ENCODE results near the gene PPP1CA.

Gene PPP1CA

DNA sequence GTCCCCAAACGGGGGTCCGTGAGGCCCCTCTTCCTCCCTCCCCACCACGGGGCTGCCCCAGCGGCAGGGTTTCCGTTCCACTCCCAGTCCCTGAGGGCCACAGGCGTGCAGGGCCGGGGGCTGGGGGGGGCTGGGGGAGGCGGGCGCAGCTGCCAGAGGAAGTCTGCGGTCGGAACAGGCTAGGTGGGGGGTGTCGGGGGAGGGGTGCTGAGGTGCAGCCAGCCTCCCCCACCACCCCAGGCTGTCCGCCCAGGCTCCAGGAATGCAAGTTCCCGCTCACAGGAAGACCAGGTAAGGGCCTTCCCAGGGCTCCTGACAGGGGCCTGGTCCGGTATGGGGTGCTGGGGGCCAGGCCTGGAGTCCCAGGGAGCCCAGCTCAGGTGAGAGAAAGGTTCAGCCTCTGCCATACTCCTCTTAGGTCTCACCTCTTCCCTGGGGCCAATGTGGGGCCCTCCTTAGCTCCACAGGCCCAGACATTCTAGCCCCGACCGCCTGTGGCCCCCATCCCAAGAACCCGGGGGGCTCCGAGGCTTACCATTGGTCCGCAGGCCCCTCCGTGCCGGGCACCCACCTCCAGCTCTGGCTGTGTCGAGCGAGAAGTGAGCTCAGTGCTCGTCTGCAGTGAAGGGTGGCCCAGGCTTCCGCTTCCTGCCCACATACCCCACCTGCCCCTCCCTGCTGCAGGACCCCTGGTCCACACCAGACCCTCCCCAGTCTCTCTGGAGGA is 35.6 kb upstream of the PPP1CA start, which contains the start of gene PTPRCAP:
TSS of gene PTPRCAP (minus strand) at position 601 of the 727 bp plus-strand sequence. CDS start at position 538, 63 bp downstream.
- H3K36me3 ChIP-seq (ENCODE audit: insufficient read depth), result no peaks in the 10 kb centered on the region
- no peaks in the 10 kb centered on the region for H3K79me2 ChIP-seq (ENCODE audit: insufficient read depth, low read depth)
- TF ChIP-seq CTCF (conservative IDR thresholded peaks at IDR 0.05; ENCODE audit: low read depth, low read length), result no peak
- no peaks in the 10 kb centered on the region for H3K4me1 ChIP-seq (ENCODE audit: low read depth, poor library complexity, severe bottlenecking)
- no peak within 1 kb of the TSS for H3K27ac ChIP-seq
- H3K4me2 ChIP-seq, result no peak within 1 kb of the TSS
- H3K4me3 ChIP-seq (IDR thresholded peaks at IDR 0.05; ENCODE audit: insufficient read depth, low read depth, low read length), result no peak within 1 kb of the TSS
- no peak within 1 kb of the TSS for H3K9ac ChIP-seq
- H4K20me1 ChIP-seq (ENCODE audit: insufficient read depth), result no peaks in the 10 kb centered on the region
- H3K27me3 ChIP-seq (ENCODE audit: insufficient read depth, low read depth), result no peaks in the 10 kb centered on the region
- H2AFZ ChIP-seq (ENCODE audit: low read depth), result no peak within 1 kb of the TSS

GRCh38 chr11:67436459-67437081 is 34.9 kb upstream of the PPP1CA start:
- Histone ChIP-seq H3K27me3 (ENCODE audit: insufficient read depth, low read depth) (no peaks in the 10 kb centered on the region), H3K27ac (no peak overlapping the region), H3K4me1 (ENCODE audit: low read depth, poor library complexity, severe bottlenecking) (no peaks in the 10 kb centered on the region), H2AFZ (ENCODE audit: low read depth) (no peak overlapping the region), H3K79me2 (ENCODE audit: insufficient read depth, low read depth) (no peaks in the 10 kb centered on the region), H3K9ac (no peak overlapping the region), H4K20me1 (ENCODE audit: insufficient read depth) (no peaks in the 10 kb centered on the region), H3K4me3 (IDR thresholded peaks at IDR 0.05; ENCODE audit: insufficient read depth, low read depth, low read length) (no peak overlapping the region), H3K4me2 (no peak overlapping the region), H3K36me3 (ENCODE audit: insufficient read depth) (no peaks in the 10 kb centered on the region)
- TF ChIP-seq CTCF (conservative IDR thresholded peaks at IDR 0.05; ENCODE audit: low read depth, low read length), result no peak

GRCh38 chr11:67435727-67436458 is 34.2 kb upstream of the PPP1CA start:
- Histone ChIP-seq H3K27me3 (ENCODE audit: insufficient read depth, low read depth) (no peaks in the 10 kb centered on the region), H3K36me3 (ENCODE audit: insufficient read depth) (no peaks in the 10 kb centered on the region), H3K27ac (no peak overlapping the region), H3K4me1 (ENCODE audit: low read depth, poor library complexity, severe bottlenecking) (no peaks in the 10 kb centered on the region), H3K9ac (no peak overlapping the region), H3K4me3 (IDR thresholded peaks at IDR 0.05; ENCODE audit: insufficient read depth, low read depth, low read length) (no peak overlapping the region), H3K4me2 (no peak overlapping the region), H2AFZ (ENCODE audit: low read depth) (no peak overlapping the region), H4K20me1 (ENCODE audit: insufficient read depth) (no peaks in the 10 kb centered on the region), H3K79me2 (ENCODE audit: insufficient read depth, low read depth) (no peaks in the 10 kb centered on the region)
- TF ChIP-seq CTCF (conservative IDR thresholded peaks at IDR 0.05; ENCODE audit: low read depth, low read length), result no peak

DNA sequence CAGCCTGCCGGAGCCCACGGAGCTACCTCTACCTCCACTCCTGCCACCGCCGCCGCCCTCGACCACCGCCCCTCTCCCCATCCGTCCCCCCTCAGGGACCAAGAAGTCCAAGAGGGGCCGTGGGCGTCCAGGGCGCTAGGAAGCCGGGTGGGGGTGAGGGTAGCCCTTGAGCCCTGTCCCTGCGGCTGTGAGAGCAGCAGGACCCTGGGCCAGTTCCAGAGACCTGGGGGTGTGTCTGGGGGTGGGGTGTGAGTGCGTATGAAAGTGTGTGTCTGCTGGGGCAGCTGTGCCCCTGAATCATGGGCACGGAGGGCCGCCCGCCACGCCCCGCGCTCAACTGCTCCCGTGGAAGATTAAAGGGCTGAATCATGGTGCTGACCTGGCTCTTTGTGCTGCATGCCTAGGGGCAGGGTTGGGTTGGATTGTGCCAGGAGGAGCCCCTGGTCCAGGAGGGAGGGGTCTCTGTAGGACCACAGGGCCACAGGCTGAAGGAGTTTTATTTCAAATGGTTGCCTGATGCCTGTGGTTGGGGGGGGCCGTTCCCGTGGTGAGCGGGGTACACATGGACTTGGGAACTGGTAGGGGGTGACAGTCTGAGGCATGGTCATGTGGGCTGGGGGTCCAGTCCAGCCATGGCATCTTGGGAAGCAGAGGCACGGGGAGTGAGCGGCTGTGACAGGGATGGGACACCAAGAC is 33.5 kb upstream of the PPP1CA start:
- H3K4me3 ChIP-seq (IDR thresholded peaks at IDR 0.05; ENCODE audit: insufficient read depth, low read depth, low read length), result no peak overlapping the region
- peaks cover 2% of the 10 kb centered on the region; the same call in 1 of the 2 replicates for H3K79me2 ChIP-seq (ENCODE audit: insufficient read depth, low read depth)
- no peaks in the 10 kb centered on the region for H4K20me1 ChIP-seq (ENCODE audit: insufficient read depth)
- no peaks in the 10 kb centered on the region for H3K4me1 ChIP-seq (ENCODE audit: low read depth, poor library complexity, severe bottlenecking)
- no peaks in the 10 kb centered on the region for H3K36me3 ChIP-seq (ENCODE audit: insufficient read depth)
- no peak for TF ChIP-seq CTCF (conservative IDR thresholded peaks at IDR 0.05; ENCODE audit: low read depth, low read length)
- no peak overlapping the region for H3K9ac ChIP-seq
- H2AFZ ChIP-seq (ENCODE audit: low read depth), result no peak overlapping the region
- H3K27me3 ChIP-seq (ENCODE audit: insufficient read depth, low read depth), result no peaks in the 10 kb centered on the region
- no peak overlapping the region for H3K4me2 ChIP-seq
- no peak overlapping the region for H3K27ac ChIP-seq
